ENCODE results near the gene TF. TPM values are rescaled to one million over a fixed set of nuclear protein-coding genes. Genes with fewer than 3 reads are reported as not detected.

TF gene
- total and polyA plus RNA-seq, 10 of the 15 experiments (the other 5 are each of a cell fraction or from before 2014, with no cell fraction given): under 0.01 to 8.9 (median 0.05) TPM; not detected in 1

DNA sequence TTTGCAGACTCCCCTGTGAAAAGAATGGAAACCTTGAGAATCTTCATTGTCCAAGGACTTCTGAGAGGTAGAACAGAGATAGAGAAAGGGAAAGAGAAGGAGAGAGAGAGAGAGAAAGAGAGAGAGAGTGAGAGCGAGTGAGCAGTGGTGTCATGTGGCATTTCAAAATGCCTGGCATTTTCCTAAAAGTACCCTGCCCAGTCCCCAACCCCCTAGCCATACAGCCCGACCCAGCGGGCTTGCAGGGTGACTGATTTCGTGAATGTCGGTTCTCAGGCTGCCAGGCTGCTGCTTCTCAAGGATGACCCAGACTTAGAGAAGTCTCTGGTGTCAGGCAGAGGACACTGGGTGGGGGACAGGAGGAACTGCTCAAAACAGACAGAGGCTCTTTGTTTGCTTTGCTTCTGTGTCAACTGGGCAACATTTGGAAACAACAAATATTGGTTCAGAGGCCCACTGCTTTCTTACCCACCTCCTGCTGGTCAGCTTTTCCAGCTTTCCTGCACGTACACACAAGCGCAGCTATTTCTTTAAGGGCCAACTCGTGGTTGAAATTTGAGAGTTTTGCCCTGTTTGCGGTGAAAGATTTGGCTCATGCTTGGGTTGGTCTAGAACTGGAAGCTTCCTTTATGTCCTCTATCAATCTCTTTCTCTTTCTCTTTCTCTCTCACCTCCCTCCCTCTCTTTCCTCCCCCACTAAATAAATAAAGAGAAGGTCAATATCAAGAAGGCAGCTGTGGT, 3.7 kb upstream of the TF start:
- in situ Hi-C loops (cut with MboI): no loop called here
- ChIA-PET POLR2A (no interaction called here), CTCF (interaction anchor here (1.3 kb wide), 1 partner anchor 19 kb away, joined by 4 read pairs; no protein-coding TSS in a partner anchor), RAD21 (ENCODE audit: unreplicated experiment) (no interaction called here), SMC1A (ENCODE audit: uncharacterized antibody, unreplicated experiment) (no interaction called here)
- no TSS peak for BruUV-seq (replicated peaks)
- H3K27ac ChIP-seq (ENCODE audit: control insufficient read depth, insufficient read depth): no peak overlapping the region
- H3K4me3 ChIP-seq: no peak overlapping the region
- no peak overlapping the region for H3K9ac ChIP-seq (ENCODE audit: control insufficient read depth, insufficient read depth, low read length)
- H3K4me2 ChIP-seq (ENCODE audit: control insufficient read depth, insufficient read depth): peak overlapping the region; percentile 25; the same call in 1 of the 2 replicates
- peaks cover 5 to 6% of the 10 kb centered on the region in 2 experiments; a peak in 2 of 4 replicates for H3K27me3 ChIP-seq (replicated peaks in 1 of 2; ENCODE audit: control insufficient read depth in 2 of 2, insufficient read depth in 2 of 2, low read length in 1 of 2)
- FAIRE-seq (no peak), ATAC-seq (no peak; the same call in 1 of the 3 replicates), DNase-seq (ENCODE audit: low read depth, low spot score) (peak; percentile 7)
- no peaks in the 10 kb centered on the region for H3K36me3 ChIP-seq (ENCODE audit: control insufficient read depth in 2 of 2, insufficient read depth in 2 of 2, low read length in 1 of 2)
- H3K79me2 ChIP-seq (ENCODE audit: control insufficient read depth, insufficient read depth, low read length): no peaks in the 10 kb centered on the region
- H2AFZ ChIP-seq (ENCODE audit: control insufficient read depth, low read depth, low read length): peak overlapping the region; percentile 67
- no peaks in the 10 kb centered on the region for H3K4me1 ChIP-seq (ENCODE audit: control insufficient read depth, insufficient read depth, low read length)
- TF ChIP-seq SMARCA5 (IDR thresholded peaks at IDR 0.05) (no peak), RAD21 (IDR thresholded peaks at IDR 0.05; ENCODE audit: insufficient read depth, low read depth, low read length) (no peak), RUNX3 (IDR thresholded peaks at IDR 0.05; ENCODE audit: low read length) (0 out of 2 replicates have a peak, but pooled peaks have one; percentile 14)
- TF ChIP-seq, protein P1, sequence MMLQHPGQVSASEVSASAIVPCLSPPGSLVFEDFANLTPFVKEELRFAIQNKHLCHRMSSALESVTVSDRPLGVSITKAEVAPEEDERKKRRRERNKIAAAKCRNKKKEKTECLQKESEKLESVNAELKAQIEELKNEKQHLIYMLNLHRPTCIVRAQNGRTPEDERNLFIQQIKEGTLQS (IDR thresholded peaks at IDR 0.05; ENCODE audit: borderline replicate concordance, extremely low read depth, low read depth, low read length): no peak
- 6% methylated on average over 9 of the region's 9 CpGs for WGBS (ENCODE audit: insufficient coverage, insufficient replicate concordance, low lambda C conversion rate, missing lambda C conversion rate)
- intact Hi-C loops (cut with micrococcal nuclease; ENCODE audit: unreplicated experiment): no loop called here
- no peaks in the 10 kb centered on the region for H4K20me1 ChIP-seq (ENCODE audit: control insufficient read depth, insufficient read depth)
- H3K9me3 ChIP-seq (replicated peaks; ENCODE audit: control insufficient read depth, insufficient read depth, low read length): no peaks in the 10 kb centered on the region

DNA sequence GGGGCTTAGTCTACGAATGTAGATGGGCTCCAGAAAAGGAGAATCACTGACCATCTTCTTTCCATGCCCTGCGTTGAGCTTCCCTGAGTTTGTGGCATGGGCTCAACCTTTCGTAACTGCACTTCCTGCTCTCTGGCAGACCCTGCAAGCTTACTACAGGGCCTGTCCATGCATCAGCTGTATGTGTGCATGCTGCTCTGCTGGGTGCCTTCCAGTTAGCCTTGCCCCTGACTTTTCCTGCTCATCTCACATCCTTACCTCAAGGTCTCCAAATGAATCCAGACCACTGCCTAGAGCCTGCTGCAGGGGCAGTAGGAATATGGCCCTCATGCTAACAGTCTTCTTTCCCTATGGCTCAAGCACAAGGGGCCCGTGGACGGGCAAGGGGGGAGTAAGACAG, 2.0 kb upstream of the TF start:
- in situ Hi-C loops (cut with MboI): no loop called here
- BruUV-seq (replicated peaks): no TSS peak
- no peak for TF ChIP-seq NR2C2 (IDR thresholded peaks at IDR 0.05; ENCODE audit: borderline replicate concordance, control insufficient read depth, insufficient read length, low read depth)
- no peak for TF ChIP-seq MXI1 (IDR thresholded peaks at IDR 0.05; ENCODE audit: low read depth, low read length)
- TF ChIP-seq PAX5 (IDR thresholded peaks at IDR 0.05; ENCODE audit: borderline replicate concordance, low read depth, low read length): no peak
- no peak for TF ChIP-seq RELA (IDR thresholded peaks at IDR 0.05; ENCODE audit: borderline replicate concordance, partially characterized antibody)
- TF ChIP-seq BMI1 (IDR thresholded peaks at IDR 0.05; ENCODE audit: borderline replicate concordance): no peak
- no peak for TF ChIP-seq ASH2L (IDR thresholded peaks at IDR 0.05; ENCODE audit: borderline replicate concordance, low read depth)

More for the DNA sequence above, 2.0 kb upstream of the TF start:
- no peak overlapping the region for H3K27ac ChIP-seq (ENCODE audit: control insufficient read depth, insufficient read depth)
- H3K27me3 ChIP-seq (replicated peaks in 1 of 2; ENCODE audit: control insufficient read depth in 2 of 2, insufficient read depth in 2 of 2, low read length in 1 of 2): peaks cover 5 to 6% of the 10 kb centered on the region in 2 experiments; a peak in 2 of 4 replicates
- H3K36me3 ChIP-seq (ENCODE audit: control insufficient read depth in 2 of 2, insufficient read depth in 2 of 2, low read length in 1 of 2): no peaks in the 10 kb centered on the region
- ChIA-PET RAD21 (ENCODE audit: unreplicated experiment) (no interaction called here), CTCF (no interaction called here), POLR2A (no interaction called here), SMC1A (ENCODE audit: uncharacterized antibody, unreplicated experiment) (no interaction called here)
- no peak overlapping the region for H3K4me3 ChIP-seq
- H3K4me1 ChIP-seq (ENCODE audit: control insufficient read depth, insufficient read depth, low read length): no peaks in the 10 kb centered on the region
- no peak overlapping the region for H2AFZ ChIP-seq (ENCODE audit: control insufficient read depth, low read depth, low read length)
- H4K20me1 ChIP-seq (ENCODE audit: control insufficient read depth, insufficient read depth): no peaks in the 10 kb centered on the region
- intact Hi-C loops (cut with micrococcal nuclease; ENCODE audit: unreplicated experiment): no loop called here
- H3K4me2 ChIP-seq (ENCODE audit: control insufficient read depth, insufficient read depth): no peak overlapping the region
- no peaks in the 10 kb centered on the region for H3K9me3 ChIP-seq (replicated peaks; ENCODE audit: control insufficient read depth, insufficient read depth, low read length)
- no peaks in the 10 kb centered on the region for H3K79me2 ChIP-seq (ENCODE audit: control insufficient read depth, insufficient read depth, low read length)
- no peak for FAIRE-seq
- 30% methylated on average over 5 of the region's 5 CpGs for WGBS (ENCODE audit: insufficient coverage, insufficient replicate concordance, low lambda C conversion rate, missing lambda C conversion rate)
- H3K9ac ChIP-seq (ENCODE audit: control insufficient read depth, insufficient read depth, low read length): no peak overlapping the region
- no peak for ATAC-seq
- DNase-seq (ENCODE audit: low read depth, low spot score): no peak

Measured in GM12878 (cell line).